ENCODE data around the gene SKA1.

The SKA1 gene

GRCh38 chr18:50377061-50377798 is 2.4 kb downstream of the SKA1 start:
- no peak overlapping the region for H3K4me3 ChIP-seq (ENCODE audit: low read depth, low read length)
- DNase-seq (ENCODE audit: low read depth): no peak
- TF ChIP-seq CTCF (IDR thresholded peaks at IDR 0.05; ENCODE audit: low read depth, low read length, missing control alignments): no peak
- in situ Hi-C loops (cut with HindIII; ENCODE audit: low sequenced_read_pairs): no loop called here

GRCh38 chr18:50388988-50389387 is 14.1 kb downstream of the SKA1 start:
- DNase-seq (ENCODE audit: low read depth): no peak
- no peak for TF ChIP-seq CTCF (IDR thresholded peaks at IDR 0.05; ENCODE audit: low read depth, low read length, missing control alignments)
- in situ Hi-C loops (cut with HindIII; ENCODE audit: low sequenced_read_pairs): no loop called here
- no peak overlapping the region for H3K4me3 ChIP-seq (ENCODE audit: low read depth, low read length)

- in situ Hi-C loops (cut with HindIII; ENCODE audit: low sequenced_read_pairs): no loop called here
- no peak for DNase-seq (ENCODE audit: low read depth)
- no peak overlapping the region for H3K4me3 ChIP-seq (ENCODE audit: low read depth, low read length)
- no peak for TF ChIP-seq CTCF (IDR thresholded peaks at IDR 0.05; ENCODE audit: low read depth, low read length, missing control alignments)
Measured at GRCh38 chr18:50393802-50394201, 19.0 kb downstream of the SKA1 start.

- in situ Hi-C loops (cut with HindIII; ENCODE audit: low sequenced_read_pairs): no loop called here
- no peak for DNase-seq (ENCODE audit: low read depth)
- no peak for TF ChIP-seq CTCF (IDR thresholded peaks at IDR 0.05; ENCODE audit: low read depth, low read length, missing control alignments)
- no peak overlapping the region for H3K4me3 ChIP-seq (ENCODE audit: low read depth, low read length)
Measured at GRCh38 chr18:50395093-50395492, 20.2 kb downstream of the SKA1 start.

- H3K4me3 ChIP-seq (ENCODE audit: low read depth, low read length): no peak overlapping the region
- TF ChIP-seq CTCF (IDR thresholded peaks at IDR 0.05; ENCODE audit: low read depth, low read length, missing control alignments): no peak
- no peak for DNase-seq (ENCODE audit: low read depth)
- in situ Hi-C loops (cut with HindIII; ENCODE audit: low sequenced_read_pairs): no loop called here
Measured at GRCh38 chr18:50396005-50396660, 21.3 kb downstream of the SKA1 start.

GRCh38 chr18:50397023-50397422 is 22.2 kb downstream of the SKA1 start:
- no peak overlapping the region for H3K4me3 ChIP-seq (ENCODE audit: low read depth, low read length)
- no peak for DNase-seq (ENCODE audit: low read depth)
- in situ Hi-C loops (cut with HindIII; ENCODE audit: low sequenced_read_pairs): no loop called here
- no peak for TF ChIP-seq CTCF (IDR thresholded peaks at IDR 0.05; ENCODE audit: low read depth, low read length, missing control alignments)
